HG02610 (cell line): ENCODE results near the gene RUNX1.
A peak's percentile ranks its signal among the peaks of the same experiment; 100 is the strongest.

ENCODE experiments used
- ATAC-seq: cut with Tn5 transposase; IDR thresholded peaks from one replicate; pipeline ENCODE4 v1.9.1; 2021; ENCODE audit warnings: mild to moderate bottlenecking, moderate library complexity; ENCODE audit not compliant: unreplicated experiment

The RUNX1 gene

DNA sequence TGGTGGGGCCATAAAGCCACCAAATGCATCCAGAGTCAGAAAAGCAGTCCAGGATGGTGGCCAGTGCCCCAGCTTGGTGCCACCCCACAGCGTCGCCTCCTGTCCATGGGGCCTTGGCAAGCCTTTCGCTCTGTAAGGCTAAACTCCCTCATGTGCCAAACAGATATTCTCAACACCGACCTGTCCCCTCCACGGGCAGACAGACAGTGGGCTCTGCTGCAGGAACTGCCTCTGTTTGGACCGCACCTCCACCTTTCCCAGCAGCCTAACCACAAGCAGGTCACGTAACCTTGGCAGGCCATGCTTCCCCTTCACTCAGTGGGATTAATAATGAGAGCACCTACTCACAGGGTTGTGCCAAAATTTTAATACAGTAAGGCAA, 11.7 kb downstream of the RUNX1 start:
- no peak for ATAC-seq

DNA sequence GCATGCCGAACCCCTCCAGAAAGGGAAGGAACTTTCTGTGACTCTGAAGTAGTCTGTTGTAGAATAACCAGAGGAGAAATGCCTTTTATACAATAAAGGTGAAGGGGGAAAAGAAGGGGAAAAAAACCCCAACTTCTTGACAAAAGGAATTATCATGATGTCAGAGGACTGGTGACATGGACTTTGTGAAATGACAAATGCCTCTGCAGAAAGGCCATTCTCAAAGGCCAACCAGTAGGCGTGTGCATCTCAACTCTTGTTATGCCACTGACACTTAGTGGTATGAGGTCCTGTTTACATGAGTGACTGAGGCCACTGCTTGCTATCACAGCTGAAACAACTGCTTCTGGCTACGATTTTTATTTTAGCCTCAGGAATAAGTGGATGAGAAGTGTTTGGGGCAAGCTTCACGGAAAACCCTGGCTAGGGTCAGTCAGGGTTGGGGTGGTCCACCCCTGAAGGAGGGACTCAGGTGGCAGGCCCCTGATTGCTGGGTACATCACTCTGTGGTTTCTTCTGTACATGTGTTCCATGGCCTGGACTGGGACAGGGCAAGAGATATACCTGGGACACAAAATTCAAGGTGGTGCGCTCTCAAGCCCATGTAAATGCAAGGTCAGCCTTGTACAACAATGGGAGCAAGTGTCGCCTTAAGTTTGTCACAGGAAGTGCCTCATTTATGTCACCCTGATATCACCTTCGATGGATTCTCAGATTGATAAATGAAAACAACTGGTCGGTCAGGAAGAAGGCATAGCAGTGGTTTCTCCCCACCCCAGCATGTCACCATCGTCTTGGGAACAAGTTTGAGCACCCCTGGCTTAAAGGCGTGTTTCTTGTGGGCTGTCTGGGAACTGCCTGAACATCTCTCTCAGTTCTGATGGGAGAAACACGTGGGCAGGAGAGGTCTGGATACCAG, 12.4 kb downstream of the RUNX1 start:
- ATAC-seq, result no peak

DNA sequence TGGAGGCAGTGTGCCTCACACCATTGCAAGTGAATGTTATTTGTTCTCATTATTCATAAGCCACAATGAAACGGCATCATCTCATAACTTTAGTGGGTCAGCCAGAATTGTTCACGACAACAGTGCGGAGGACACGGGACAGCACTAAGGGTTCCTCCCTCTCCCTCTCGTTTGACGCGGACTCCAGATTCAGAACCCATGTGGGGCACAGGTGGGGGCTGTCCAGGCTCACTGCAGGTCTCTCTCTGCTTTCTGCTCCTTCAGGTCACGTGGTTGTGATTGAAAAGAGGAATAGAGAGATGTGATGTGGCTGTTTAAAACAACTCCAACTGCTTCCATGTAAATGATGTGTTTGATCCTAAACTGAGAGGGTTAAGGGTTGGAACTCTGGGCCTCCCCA, 13.5 kb downstream of the RUNX1 start:
- no peak for ATAC-seq

DNA sequence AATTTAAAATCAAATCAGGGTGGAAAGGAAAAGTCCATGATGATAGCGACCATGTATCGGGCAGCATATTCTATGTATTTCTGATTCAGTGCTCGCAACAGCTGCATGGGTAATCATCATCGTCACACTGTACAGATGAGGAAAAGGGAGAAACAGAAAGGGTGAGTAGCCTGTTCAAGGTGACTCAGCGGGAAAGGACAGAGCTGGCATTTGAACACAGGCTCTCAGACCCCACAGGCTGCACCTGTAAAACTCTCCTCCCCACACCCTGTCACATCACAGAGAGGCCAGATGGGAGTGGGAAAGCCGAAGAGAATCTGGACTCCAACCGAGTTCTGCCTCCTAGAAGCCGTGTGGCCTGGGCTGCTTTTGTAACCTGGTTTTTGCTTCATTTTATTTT, 14.0 kb downstream of the RUNX1 start:
- no peak for ATAC-seq

DNA sequence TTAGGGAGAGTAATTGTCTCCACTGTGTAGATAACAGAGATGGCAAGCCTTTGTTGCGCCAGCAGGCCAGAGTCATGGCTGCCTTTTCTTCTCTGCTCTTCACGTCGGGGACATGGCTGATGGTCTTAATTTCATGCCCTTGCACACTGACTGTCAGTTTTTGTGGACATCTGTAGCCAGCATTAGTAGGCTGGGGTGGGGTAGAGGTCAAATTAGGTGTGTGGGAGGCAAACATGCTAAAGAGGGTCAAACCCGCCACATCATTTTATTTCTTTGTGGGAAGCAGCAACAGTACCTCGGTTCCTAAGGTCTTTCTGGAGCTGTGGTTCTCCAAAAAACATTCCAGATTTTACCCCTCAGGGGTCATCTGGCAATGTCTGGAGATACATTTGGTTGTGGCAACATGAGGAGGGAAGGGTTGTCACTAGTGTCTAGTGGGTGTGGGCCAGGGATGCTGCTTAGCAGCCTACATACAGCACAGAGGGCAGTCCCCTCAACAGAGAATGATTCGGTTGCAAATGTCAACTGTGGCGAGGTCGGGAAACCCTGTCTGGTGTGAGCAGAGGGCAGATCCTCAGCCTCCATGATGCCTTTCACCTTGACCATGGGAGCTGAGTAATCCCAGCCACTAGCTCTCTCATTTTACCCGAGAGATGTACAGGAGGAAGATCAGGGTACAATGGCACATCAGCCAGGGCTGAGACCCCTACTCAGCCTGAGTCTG, 14.7 kb downstream of the RUNX1 start:
- ATAC-seq, result no peak

DNA sequence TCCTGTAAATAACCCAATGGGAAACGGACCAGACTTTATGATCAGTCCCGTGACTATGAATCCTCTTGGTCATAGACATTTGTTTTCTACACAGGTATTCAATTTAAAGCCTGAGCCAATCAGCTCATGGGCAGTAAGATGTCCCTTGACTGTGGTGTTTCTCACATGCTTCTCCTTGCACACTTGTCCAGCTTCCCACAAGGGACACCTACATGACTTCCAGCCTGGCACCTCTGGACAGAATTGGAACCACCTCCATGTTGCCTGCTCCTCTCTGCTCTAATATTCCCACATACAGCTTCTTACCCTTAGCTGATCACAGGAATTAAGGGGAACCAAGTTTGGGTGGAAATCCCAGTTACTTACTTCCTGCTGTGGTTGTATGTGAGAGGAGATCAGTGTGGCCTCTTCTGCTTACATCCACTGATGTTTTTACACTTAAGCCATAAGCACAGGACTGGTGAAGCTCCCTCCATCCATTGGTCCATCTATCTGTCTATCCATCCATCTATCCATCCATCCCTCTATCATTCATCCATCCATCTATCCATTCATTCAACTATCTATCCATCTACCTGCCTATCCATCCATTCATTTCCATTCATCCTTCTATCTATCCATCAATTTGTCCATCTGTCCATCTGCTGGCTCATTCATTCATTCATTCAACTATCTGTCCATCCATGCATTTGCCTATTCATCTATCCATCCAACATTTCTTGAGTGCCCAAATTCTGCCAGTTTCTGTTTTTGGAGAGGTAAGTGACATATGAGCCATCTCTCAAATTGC, 16.4 kb downstream of the RUNX1 start:
- no peak for ATAC-seq

DNA sequence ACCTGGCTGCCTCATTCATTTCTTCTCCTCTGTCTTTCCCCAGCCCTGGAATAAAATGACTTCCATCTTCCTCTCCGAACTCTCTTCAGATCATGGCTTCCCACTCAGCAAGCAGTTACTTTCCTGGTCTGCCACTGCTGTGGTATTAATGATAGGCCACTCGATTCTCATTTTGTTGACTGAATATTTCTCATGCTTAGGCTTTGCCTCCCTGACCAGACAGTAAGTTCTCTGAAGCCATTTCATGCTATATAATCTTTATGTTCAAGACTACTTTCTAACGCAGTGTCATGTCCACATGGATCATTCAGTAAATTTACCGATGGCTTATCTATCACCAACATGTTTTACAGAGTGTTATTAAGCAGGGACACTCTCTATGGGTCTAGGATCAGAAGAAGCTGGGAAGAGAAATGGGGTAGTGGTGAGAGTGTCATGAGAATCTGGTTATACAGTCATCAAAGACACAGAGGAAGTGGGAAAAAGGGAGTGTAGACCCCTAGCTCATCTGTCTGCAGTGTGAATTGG, 20.6 kb downstream of the RUNX1 start:
- no peak for ATAC-seq

DNA sequence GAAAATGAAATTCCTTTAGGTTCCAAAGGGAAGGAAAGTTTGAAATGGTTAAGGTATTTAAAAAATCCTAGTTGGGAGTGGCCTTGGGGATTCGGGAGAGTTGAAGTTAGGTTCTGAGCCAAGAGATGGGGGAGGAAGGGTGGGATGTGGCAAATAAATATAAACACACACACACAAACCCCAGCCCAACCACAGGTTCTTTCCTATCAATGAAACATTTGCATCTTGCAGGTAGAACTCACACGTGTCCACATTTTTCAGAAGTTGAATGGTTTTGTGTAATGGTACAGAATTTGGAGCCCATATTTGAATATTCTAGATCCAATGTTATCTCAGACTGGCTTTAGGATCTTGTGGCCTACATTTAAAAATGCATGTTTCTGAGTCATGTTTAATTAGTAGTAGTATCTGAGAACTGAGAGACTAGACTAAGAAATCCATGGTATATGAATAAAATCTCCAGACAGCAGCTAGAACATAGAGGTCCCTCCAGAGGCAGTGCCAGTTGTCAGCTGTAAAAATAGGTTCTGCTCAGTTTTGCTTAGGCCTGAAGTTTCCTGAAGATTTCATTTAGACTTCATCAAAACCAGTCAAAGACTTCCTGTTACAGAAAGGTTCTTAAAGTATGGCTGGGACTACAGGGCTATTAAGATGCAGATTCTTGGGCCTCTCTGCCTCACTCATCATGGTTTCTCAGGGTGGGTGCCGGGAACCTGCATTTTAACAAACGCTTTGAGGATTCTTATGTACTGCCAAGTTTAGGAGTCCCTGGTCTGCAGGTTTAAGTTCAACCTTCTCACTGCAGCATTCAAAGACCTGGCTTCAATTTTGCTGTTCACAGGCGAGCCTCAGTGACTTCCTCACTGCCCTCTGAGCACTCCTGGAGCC, 21.3 kb downstream of the RUNX1 start:
- ATAC-seq, result no peak

DNA sequence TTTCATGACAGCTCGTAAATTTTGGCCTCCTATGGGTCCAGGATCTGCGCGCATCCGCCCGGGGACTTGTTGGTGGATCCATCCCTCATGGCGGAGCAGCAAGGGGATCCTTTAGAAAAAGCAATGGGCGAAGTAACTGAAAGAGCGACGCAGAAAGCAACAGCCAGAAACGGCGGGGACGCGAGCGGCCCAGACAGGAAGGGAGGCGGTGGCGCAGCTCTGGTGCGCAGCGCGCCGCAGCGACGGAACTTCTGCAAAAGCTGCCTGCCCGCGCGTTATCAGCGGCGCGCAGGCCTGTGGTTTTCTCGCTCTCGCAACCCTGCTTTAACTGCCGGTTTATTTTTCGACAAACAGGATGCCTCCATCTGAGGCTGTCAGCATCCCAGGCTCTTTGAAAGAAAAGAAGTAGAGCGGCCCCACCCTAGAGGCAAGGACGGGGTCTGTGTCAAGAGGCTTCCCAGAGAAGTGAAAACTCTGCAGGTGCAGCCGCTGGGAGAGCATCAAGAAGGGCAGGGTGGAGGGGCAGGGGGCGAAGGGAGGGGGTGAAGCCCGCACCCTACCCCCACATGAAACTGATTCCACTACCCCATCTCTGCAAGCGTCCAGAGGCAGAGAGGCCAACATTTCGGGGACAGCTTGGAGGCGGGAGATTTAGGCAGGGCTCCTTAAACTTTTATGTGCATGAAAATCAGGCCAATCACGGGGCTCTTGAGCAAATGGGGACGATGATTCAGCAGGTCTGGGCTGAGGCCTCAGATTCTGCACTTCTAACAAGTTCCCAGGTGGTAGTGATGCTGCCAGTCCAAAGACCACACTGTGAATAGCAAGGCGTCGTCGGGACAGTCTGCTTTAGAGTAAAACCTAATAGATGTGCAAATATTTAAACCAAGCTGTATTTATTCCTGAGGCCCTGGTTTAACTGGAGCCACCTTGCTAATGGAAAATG, 22.2 kb downstream of the RUNX1 start:
- peak; percentile 62 for ATAC-seq

DNA sequence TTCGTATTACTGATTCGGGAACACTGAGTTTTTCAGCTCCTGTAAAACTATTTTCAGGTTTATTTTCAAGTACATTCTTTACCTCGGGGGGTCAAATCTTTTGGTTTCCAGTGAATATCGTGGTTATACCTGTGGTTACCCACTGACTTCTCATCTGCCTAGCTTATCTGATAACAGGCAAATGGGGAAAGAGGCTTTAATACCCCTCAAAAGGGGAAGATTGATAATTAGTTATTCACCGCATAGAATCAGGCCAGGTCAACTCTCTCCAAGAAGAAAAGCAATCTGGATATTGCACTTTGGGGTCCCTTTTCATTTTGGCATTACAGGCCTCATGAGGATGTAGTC, 23.0 kb downstream of the RUNX1 start:
- no peak for ATAC-seq

DNA sequence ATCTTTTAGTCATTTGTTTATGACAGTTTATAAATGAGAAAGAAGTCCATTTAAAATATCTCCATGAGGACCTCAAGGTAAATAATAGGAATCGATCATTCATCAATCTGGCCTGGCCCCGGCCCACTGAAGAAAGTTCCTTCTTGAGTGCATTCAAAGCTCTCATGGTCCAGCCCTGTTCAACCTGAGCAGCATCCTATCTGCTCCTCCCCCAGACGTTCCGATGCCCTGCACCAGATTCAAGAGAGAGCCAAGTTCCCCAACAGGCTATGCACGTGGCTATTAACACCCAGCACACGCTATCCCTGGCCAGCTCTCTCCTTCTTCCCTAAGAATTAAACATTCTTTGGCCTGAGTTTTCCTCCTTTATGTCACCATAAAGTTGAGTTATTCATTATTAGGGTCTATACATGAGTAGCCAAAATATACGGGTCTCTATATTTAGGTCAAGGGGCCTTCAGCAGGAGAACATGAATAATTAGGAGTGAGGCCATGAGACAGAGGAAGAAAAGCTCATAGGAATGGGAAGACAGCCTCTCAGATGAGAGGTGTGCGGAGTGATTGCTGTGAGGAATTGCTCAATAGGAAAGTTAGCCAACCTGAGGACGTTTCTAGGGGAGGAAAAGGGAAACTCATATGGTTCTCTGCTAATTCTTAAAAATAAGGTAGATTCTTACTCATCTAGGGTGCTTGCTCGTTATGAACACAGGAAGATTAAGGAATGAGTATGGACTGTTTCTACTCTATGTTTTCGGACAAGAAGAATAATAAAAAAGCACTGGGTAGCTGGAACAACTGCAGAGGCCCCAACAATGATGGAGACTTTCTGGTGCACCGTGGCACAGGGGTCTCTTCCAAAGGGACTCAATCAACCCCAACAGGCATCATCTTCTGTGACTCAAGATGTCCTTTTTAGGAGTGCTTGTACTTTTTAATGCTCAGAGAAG, 23.6 kb downstream of the RUNX1 start:
- ATAC-seq, result no peak

DNA sequence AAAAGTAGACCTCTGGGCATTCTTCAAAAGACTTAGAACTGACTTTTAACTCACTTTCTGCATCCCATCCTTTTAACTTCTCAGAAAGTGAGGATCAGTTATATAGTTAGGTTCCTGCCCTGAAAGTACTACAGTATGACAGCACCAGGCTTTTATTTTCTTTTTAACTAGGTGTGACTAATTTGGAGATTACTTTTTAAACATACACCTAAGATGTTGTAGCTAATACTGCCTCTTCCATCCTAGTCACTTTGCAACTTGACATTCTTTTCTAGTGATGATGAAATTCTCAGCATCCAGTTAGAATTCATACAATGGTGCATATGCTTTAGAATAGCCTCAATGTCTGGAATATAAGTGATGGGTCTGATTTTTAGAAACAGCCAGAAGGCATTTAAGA, 24.6 kb downstream of the RUNX1 start:
- no peak for ATAC-seq

DNA sequence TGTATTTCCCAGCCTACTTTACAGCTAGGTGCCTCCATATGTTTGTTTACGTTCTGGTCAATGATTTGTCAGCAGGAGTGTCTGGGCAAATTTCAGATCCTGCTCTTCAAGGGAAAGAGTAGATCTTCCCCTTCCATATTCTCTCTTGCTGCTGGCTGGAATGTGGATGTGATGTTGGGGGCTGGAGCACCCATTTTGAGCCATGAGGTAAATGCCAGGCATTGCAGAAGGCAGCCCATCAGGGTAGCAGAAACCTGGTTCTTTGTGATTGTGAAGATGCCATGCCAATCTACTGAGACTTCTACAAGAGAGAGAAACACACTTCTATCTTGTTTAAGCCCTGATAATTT, 25.1 kb downstream of the RUNX1 start:
- ATAC-seq, result no peak

DNA sequence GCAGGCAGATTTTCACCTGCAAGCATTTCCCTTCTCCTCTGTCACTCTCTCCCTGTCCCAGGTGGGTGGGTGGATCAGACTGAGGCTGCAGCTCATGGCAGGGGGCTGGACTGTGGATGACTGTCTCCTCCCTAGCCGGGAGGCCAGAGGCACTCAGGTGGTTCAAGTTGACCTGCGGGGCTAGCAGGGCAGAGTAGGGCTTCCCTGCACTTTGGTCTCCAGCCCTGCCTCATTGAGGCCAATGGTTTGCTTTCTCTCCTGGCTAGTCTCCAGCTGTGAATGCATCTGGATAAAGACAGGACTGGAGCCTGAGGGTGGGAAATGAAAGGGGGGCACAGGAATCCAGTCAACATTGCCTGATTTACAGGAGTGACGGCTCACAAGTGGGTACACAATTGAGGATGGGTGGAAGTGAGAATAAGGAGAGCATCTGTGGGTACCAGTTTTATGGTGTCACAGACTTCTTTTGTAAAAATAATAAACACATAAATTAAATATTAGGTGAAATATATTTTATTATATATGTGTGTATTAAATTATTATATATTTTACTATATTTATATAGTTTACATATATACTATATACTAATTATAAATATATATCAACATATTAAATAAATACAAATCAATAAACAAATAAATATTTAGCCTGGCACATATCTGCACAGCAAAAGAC, 25.6 kb downstream of the RUNX1 start:
- no peak for ATAC-seq

DNA sequence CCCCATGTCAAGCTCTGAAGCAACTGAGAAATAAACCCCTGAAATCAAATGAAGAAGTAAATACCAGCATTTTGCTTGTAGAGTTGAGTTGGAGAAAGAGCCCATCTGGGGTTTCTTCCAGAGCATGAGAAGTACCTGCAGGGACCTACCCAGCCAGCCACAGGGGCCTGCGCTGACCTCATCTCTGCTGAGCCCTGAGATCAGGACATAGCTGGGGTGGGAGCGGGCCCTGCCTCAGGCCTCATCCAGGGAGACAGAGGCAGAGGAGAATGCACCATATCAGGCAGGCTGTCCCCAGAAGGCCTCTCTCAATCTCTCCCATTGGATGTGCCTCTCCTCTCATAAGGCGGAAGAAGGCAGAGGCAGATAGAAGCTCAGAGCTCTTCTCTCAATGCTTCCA, 27.6 kb downstream of the RUNX1 start:
- no peak for ATAC-seq

DNA sequence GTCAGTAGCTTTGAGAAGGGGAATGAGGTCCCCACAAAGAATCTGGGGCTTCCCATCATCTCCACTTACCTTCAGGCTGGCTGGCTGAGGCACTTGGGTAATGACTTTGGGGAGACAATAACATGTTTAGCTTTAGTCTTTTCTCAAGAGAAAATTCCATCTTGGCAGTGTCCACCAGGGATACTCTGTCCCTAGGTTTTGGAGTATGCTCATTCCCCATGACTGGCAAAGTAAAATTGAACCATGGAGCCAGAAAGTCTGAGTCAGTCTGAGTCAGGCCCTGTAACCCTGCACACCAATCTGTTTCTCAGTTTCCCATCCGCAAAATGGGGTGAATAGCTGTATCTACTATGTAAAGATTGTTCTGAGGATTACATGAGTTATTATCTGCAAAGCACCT, 28.2 kb downstream of the RUNX1 start:
- ATAC-seq, result no peak

DNA sequence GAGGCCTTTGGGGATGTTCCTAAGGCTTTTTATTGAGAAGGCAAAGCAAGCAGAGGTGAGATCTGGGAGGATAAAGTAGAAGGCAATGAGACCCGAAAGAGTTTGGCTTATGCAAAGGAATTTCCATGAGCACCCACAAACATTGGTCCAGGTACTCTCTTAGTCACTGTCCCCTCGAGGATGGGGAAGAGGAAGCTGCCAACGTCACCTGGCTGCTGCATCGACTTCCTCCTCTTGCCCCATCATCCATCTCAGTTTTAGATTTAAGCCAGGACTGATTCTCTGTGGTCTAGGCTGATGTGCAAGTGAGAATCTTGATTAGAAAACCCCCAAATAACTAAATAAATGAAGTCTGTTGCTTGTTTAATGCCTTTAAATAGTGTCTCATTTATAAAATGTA, 28.7 kb downstream of the RUNX1 start:
- no peak for ATAC-seq

DNA sequence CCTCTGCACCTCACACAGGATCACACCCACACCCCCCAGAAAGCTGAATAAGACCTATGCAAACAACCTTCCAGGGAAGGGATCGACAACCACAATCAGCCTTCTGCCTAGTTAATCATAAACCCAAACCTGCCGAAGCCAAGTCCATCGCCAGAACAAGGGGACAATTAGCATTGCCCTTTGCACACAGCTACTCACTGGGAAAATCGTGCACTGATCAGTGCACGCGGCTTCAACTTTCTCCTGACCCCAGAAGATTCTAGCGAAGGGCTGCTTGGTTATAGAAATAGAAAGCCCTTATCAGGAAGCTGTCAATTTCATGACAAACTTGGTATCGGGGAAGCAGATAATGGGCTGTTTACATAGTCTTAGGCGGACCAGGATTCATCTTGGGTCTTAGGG, 29.5 kb downstream of the RUNX1 start:
- no peak for ATAC-seq
